IPS-18a (cell line): ENCODE measurements around the gene C6orf163.
"Not testable (repeated sequence)": the region's sequence is repeated elsewhere in the genome, so short reads cannot be mapped to it uniquely, and the experiment has no call there.

ENCODE experiments used
- H3K27ac ChIP-seq: one replicate; pipeline ENCODE4 v1.5.1; 2013; ENCODE audit warnings: low read length
- H3K27me3 ChIP-seq: one replicate; pipeline ENCODE4 v1.6.1; 2013; ENCODE audit warnings: mild to moderate bottlenecking, low read length; ENCODE audit not compliant: control insufficient read depth, insufficient read depth
- H3K36me3 ChIP-seq: one replicate; pipeline ENCODE4 v1.6.1; 2013; ENCODE audit warnings: low read depth, low read length; ENCODE audit not compliant: control insufficient read depth
- H3K4me1 ChIP-seq: one replicate; pipeline ENCODE4 v1.6.1; 2013; ENCODE audit warnings: low read depth, low read length; ENCODE audit not compliant: control insufficient read depth
- H3K4me3 ChIP-seq: one replicate; pipeline ENCODE4 v1.5.1; 2013; ENCODE audit warnings: low read length
- H3K9ac ChIP-seq: one replicate; pipeline ENCODE4 v1.6.1; 2013; ENCODE audit warnings: mild to moderate bottlenecking, low read length, moderate library complexity
- H3K9me3 ChIP-seq: one replicate; pipeline ENCODE4 v1.6.1; 2013; ENCODE audit warnings: low read depth, low read length; ENCODE audit not compliant: control insufficient read depth

The C6orf163 gene

GRCh38 chr6:87344731-87345130 lies at the start of gene C6orf163:
Gene C6orf163, plus strand, starts transcription at chr6:87344813. Its CDS starts 287 bp downstream, at chr6:87345100.
- no peaks in the 10 kb centered on the region for H3K9me3 ChIP-seq
- no peaks in the 10 kb centered on the region for H3K4me1 ChIP-seq
- no peaks in the 10 kb centered on the region for H3K36me3 ChIP-seq
- no peaks in the 10 kb centered on the region for H3K27me3 ChIP-seq
- no peak within 1 kb of the TSS for H3K4me3 ChIP-seq
- no peak within 1 kb of the TSS for H3K27ac ChIP-seq
- H3K9ac ChIP-seq: no peak within 1 kb of the TSS

- no peaks in the 10 kb centered on the region for H3K36me3 ChIP-seq
- H3K4me1 ChIP-seq: no peaks in the 10 kb centered on the region
- no peak overlapping the region for H3K27ac ChIP-seq
- H3K4me3 ChIP-seq: no peak overlapping the region
- H3K27me3 ChIP-seq: no peaks in the 10 kb centered on the region
- no peak overlapping the region for H3K9ac ChIP-seq
- no peaks in the 10 kb centered on the region for H3K9me3 ChIP-seq
These were observed 47.5 kb upstream of the C6orf163 start for GRCh38 chr6:87297119-87297518.

- not testable (repeated sequence) for H3K27me3 ChIP-seq, H3K27ac ChIP-seq, H3K9ac ChIP-seq, H3K9me3 ChIP-seq, H3K4me3 ChIP-seq, H3K4me1 ChIP-seq, H3K36me3 ChIP-seq
These were observed 43.3 kb upstream of the C6orf163 start for GRCh38 chr6:87301277-87301676.

- H3K27ac ChIP-seq: no peak overlapping the region
These were observed 35.6 kb upstream of the C6orf163 start for GRCh38 chr6:87308970-87309369.

GRCh38 chr6:87312860-87313259 lies 31.8 kb upstream of the C6orf163 start:
- Histone ChIP-seq H3K4me3 (no peak overlapping the region), H3K4me1 (no peaks in the 10 kb centered on the region), H3K27ac (no peak overlapping the region), H3K36me3 (no peaks in the 10 kb centered on the region), H3K27me3 (no peaks in the 10 kb centered on the region), H3K9ac (no peak overlapping the region), H3K9me3 (no peaks in the 10 kb centered on the region)

More at GRCh38 chr6:87308970-87309369, 35.6 kb upstream of the C6orf163 start:
- H3K9ac ChIP-seq: no peak overlapping the region
- H3K36me3 ChIP-seq: no peaks in the 10 kb centered on the region
- H3K9me3 ChIP-seq: no peaks in the 10 kb centered on the region
- no peaks in the 10 kb centered on the region for H3K27me3 ChIP-seq
- no peaks in the 10 kb centered on the region for H3K4me1 ChIP-seq
- H3K4me3 ChIP-seq: no peak overlapping the region

GRCh38 chr6:87315071-87315470 lies 29.5 kb upstream of the C6orf163 start:
- H3K9ac ChIP-seq: no peak overlapping the region
- H3K27me3 ChIP-seq: no peaks in the 10 kb centered on the region
- no peak overlapping the region for H3K27ac ChIP-seq
- H3K9me3 ChIP-seq: no peaks in the 10 kb centered on the region
- no peaks in the 10 kb centered on the region for H3K36me3 ChIP-seq
- no peak overlapping the region for H3K4me3 ChIP-seq
- H3K4me1 ChIP-seq: no peaks in the 10 kb centered on the region

GRCh38 chr6:87319271-87319987 lies 25.2 kb upstream of the C6orf163 start:
- H3K27ac ChIP-seq: no peak overlapping the region
- H3K4me3 ChIP-seq: no peak overlapping the region
- no peaks in the 10 kb centered on the region for H3K9me3 ChIP-seq
- H3K36me3 ChIP-seq: no peaks in the 10 kb centered on the region
- H3K27me3 ChIP-seq: no peaks in the 10 kb centered on the region
- no peak overlapping the region for H3K9ac ChIP-seq
- peaks cover 4% of the 10 kb centered on the region for H3K4me1 ChIP-seq

- Histone ChIP-seq H3K4me1 (peaks cover 4% of the 10 kb centered on the region), H3K9me3 (no peaks in the 10 kb centered on the region), H3K36me3 (no peaks in the 10 kb centered on the region), H3K4me3 (peak within 1 kb of the TSS; percentile 83), H3K27me3 (no peaks in the 10 kb centered on the region), H3K27ac (peak within 1 kb of the TSS; percentile 67), H3K9ac (peak within 1 kb of the TSS; percentile 82)
These were observed 22.1 kb upstream of the C6orf163 start, which contains the start of gene SMIM8 for GRCh38 chr6:87322304-87323212. Gene SMIM8, plus strand, starts transcription at chr6:87322588. Its CDS starts 14,444 bp downstream, at chr6:87337032.

- not testable (repeated sequence) for H3K27me3 ChIP-seq, H3K9ac ChIP-seq
These were observed 20.7 kb upstream of the C6orf163 start for GRCh38 chr6:87323880-87324279.

GRCh38 chr6:87330961-87331360 lies 13.7 kb upstream of the C6orf163 start:
- Histone ChIP-seq H3K27me3 (no peaks in the 10 kb centered on the region), H3K27ac (no peak overlapping the region), H3K4me1 (peaks cover 4% of the 10 kb centered on the region), H3K9ac (no peak overlapping the region), H3K9me3 (no peaks in the 10 kb centered on the region), H3K36me3 (no peaks in the 10 kb centered on the region), H3K4me3 (no peak overlapping the region)

More at GRCh38 chr6:87323880-87324279, 20.7 kb upstream of the C6orf163 start:
- not testable (repeated sequence) for H3K36me3 ChIP-seq, H3K4me1 ChIP-seq, H3K4me3 ChIP-seq, H3K9me3 ChIP-seq, H3K27ac ChIP-seq

GRCh38 chr6:87333033-87333432 lies 11.6 kb upstream of the C6orf163 start:
- Histone ChIP-seq H3K27ac (no peak overlapping the region), H3K9ac (no peak overlapping the region), H3K4me3 (no peak overlapping the region), H3K9me3 (no peaks in the 10 kb centered on the region), H3K4me1 (peaks cover 11% of the 10 kb centered on the region), H3K36me3 (no peaks in the 10 kb centered on the region), H3K27me3 (no peaks in the 10 kb centered on the region)
